NT2/D1 (cell line): ENCODE data around the gene ABCB9.

ENCODE experiments used
- YY1 ChIP-seq: IDR thresholded peaks from 2 replicates; pipeline ENCODE4 v1.6.1; 2011; ENCODE audit not compliant: insufficient read length, insufficient read depth
- ZNF274 ChIP-seq: IDR thresholded peaks from 2 replicates; pipeline ENCODE4 v1.6.1; 2011; ENCODE audit warnings: mild to moderate bottlenecking, low read depth, low read length

DNA sequence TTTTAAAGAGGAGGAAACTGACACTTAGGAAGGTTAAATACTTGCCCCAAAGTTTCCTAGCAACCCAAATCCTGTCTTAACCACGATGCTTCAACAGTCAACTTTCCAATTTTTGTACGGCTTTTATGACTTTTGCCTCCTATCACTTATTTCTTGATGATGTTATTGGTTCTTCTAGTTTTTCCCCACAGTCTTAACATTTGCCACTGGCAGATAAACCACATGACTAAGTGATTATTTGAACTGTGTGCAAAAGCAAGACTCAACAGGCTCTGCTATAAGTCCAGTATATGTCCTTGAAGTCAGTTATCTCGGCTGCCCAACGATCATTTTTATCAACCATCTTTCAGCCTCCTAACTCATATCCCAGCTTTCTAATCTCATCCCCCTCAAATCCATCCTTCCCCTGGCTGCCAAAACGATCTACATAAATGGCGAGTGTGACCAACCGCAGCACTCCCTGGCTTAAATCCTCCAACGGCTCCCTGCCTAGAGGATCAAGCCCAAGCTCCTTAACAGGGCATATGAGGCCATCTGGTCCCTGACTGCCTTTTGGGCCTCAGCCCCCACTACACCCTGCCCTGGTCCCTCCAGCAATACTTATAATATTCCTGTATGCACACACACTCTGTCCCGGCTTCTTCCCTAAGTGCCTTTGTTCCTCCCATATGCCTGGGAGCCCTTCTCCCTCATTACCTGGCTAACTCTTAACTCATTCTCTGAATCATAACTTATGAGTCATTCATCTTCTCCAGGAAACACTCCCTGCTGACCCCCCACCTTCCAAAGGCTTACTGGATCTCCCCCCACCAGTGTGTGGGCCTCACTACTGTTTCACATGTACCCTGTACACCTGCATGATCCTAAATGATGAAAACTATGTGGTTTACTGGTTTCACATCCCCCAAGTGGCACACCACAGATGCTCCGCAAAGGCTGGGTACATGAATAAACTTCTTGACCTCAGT lies 79.1 kb downstream of the ABCB9 start:
- TF ChIP-seq YY1, result no peak
- no peak for TF ChIP-seq ZNF274
